ENCODE measurements around the gene ELOVL5. TPM values are rescaled to one million over a fixed set of nuclear protein-coding genes. Genes with fewer than 3 reads are reported as not detected.

Gene ELOVL5
- polyA plus RNA-seq, 1 of the 3 experiments (the other 2 are of a cell fraction): 31.9 TPM

GRCh38 chr6:53257533-53257932, 91.2 kb downstream of the ELOVL5 start:
- Histone ChIP-seq H3K36me3 (replicated peaks in 1 of 2; ENCODE audit: control insufficient read depth in 1 of 2, insufficient read depth in 2 of 2, low read length in 1 of 2) (peaks cover 29 to 30% of the 10 kb centered on the region in 2 experiments), H3F3A (replicated peaks; ENCODE audit: insufficient read depth) (no peaks in the 10 kb centered on the region), H3K9me3 (no peaks in the 10 kb centered on the region), H3K27ac (ENCODE audit: low read depth in 2 of 2, low read length in 1 of 2) (no peak overlapping the region; a peak in 1 of 4 replicates), H3K27me3 (ENCODE audit: insufficient read depth) (no peaks in the 10 kb centered on the region), H2AFZ (ENCODE audit: low read depth) (no peak overlapping the region), H3K9ac (no peak overlapping the region), H4K20me1 (ENCODE audit: insufficient read depth) (no peaks in the 10 kb centered on the region), H3K79me2 (ENCODE audit: insufficient read depth) (no peaks in the 10 kb centered on the region), H3K4me2 (no peak overlapping the region), H3K9me2 (no peaks in the 10 kb centered on the region), H3K4me3 (ENCODE audit: low read depth in 2 of 2, low read length in 1 of 2) (no peak overlapping the region), H3K4me1 (ENCODE audit: control insufficient read depth in 1 of 2, insufficient read depth in 2 of 2, low read depth in 1 of 2, low read length in 1 of 2) (peaks cover 0 to 3% of the 10 kb centered on the region in 2 experiments; a peak in 1 of 4 replicates)
- CTCF ChIA-PET: interaction anchor here (1.2 to 2.1 kb wide), 2 partner anchors 16 to 85 kb away, joined by 3 to 13 read pairs; no protein-coding TSS in a partner anchor
- no peak for DNase-seq
- POLR2A ChIA-PET: no interaction called here
- TF ChIP-seq NFIC (IDR thresholded peaks at IDR 0.05; ENCODE audit: borderline replicate concordance) (no peak), SMC3 (IDR thresholded peaks at IDR 0.05; ENCODE audit: low read depth, low read length) (no peak), RAD21 (IDR thresholded peaks at IDR 0.05; ENCODE audit: low read length) (no peak), ZBTB33 (IDR thresholded peaks at IDR 0.05; ENCODE audit: borderline replicate concordance, low read depth) (no peak), TAF1 (IDR thresholded peaks at IDR 0.05; ENCODE audit: borderline replicate concordance, low read depth, low read length) (no peak), GABPA (IDR thresholded peaks at IDR 0.05; ENCODE audit: low read depth) (no peak), SIN3A (IDR thresholded peaks at IDR 0.05; ENCODE audit: borderline replicate concordance, low read depth, low read length) (no peak), RXRA (IDR thresholded peaks at IDR 0.05; ENCODE audit: borderline replicate concordance, low read depth) (no peak), MEF2A (IDR thresholded peaks at IDR 0.05; ENCODE audit: borderline replicate concordance, low read depth) (no peak), CHD2 (IDR thresholded peaks at IDR 0.05; ENCODE audit: low read length, partially characterized antibody) (no peak), RCOR1 (IDR thresholded peaks at IDR 0.05; ENCODE audit: low read length) (no peak), RFX5 (IDR thresholded peaks at IDR 0.05; ENCODE audit: low read length) (no peak), TEAD4 (IDR thresholded peaks at IDR 0.05; ENCODE audit: borderline replicate concordance, insufficient read depth) (no peak), TCF12 (IDR thresholded peaks at IDR 0.05) (no peak), FOXM1 (IDR thresholded peaks at IDR 0.05; ENCODE audit: low read depth) (no peak), EZH2phosphoT487 (IDR thresholded peaks at IDR 0.05; ENCODE audit: borderline replicate concordance, low read depth) (no peak), GATA2 (CRISPR knock-in tag; IDR thresholded peaks at IDR 0.05) (no peak), NRF1 (IDR thresholded peaks at IDR 0.05; ENCODE audit: low read depth, low read length) (no peak)
- TF ChIP-seq, protein P1, sequence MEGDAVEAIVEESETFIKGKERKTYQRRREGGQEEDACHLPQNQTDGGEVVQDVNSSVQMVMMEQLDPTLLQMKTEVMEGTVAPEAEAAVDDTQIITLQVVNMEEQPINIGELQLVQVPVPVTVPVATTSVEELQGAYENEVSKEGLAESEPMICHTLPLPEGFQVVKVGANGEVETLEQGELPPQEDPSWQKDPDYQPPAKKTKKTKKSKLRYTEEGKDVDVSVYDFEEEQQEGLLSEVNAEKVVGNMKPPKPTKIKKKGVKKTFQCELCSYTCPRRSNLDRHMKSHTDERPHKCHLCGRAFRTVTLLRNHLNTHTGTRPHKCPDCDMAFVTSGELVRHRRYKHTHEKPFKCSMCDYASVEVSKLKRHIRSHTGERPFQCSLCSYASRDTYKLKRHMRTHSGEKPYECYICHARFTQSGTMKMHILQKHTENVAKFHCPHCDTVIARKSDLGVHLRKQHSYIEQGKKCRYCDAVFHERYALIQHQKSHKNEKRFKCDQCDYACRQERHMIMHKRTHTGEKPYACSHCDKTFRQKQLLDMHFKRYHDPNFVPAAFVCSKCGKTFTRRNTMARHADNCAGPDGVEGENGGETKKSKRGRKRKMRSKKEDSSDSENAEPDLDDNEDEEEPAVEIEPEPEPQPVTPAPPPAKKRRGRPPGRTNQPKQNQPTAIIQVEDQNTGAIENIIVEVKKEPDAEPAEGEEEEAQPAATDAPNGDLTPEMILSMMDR (IDR thresholded peaks at IDR 0.05): no peak
- WGBS (ENCODE audit: low lambda C conversion rate): 98% methylated on average over 2 of the region's 2 CpGs

All from SK-N-SH (cell line).